Endodermal cell (in vitro differentiated cells): ENCODE results near the gene INPP4B. TPM values are rescaled to one million over a fixed set of nuclear protein-coding genes. Genes with fewer than 3 reads are reported as not detected.

Experiments
- DNase-seq: peaks from one replicate; pipeline ENCODE4 v3.0.0-alpha.2; 2017
- H3K27ac ChIP-seq: 2 replicates; pipeline ENCODE4 v1.5.1; 2013; ENCODE audit warnings: mild to moderate bottlenecking, low read depth, low read length, moderate library complexity
- H3K27me3 ChIP-seq: 2 replicates; pipeline ENCODE4 v1.6.1; 2013; ENCODE audit warnings: mild to moderate bottlenecking, low read length, moderate library complexity; ENCODE audit not compliant: insufficient read depth, control insufficient read depth, poor library complexity, severe bottlenecking
- H3K36me3 ChIP-seq: 2 replicates; pipeline ENCODE4 v1.7.0; 2013; ENCODE audit warnings: mild to moderate bottlenecking, low read length, moderate library complexity; ENCODE audit not compliant: control insufficient read depth, insufficient read depth
- H3K4me1 ChIP-seq: one replicate; pipeline ENCODE4 v1.7.0; 2013; ENCODE audit warnings: low read length; ENCODE audit not compliant: control insufficient read depth, insufficient read depth
- H3K4me3 ChIP-seq: 2 replicates; pipeline ENCODE4 v1.5.1; 2013; ENCODE audit warnings: mild to moderate bottlenecking, low read length, moderate library complexity
- H3K9ac ChIP-seq: 2 replicates; pipeline ENCODE4 v1.6.1; 2013; ENCODE audit warnings: mild to moderate bottlenecking, low read length, moderate library complexity; ENCODE audit not compliant: poor library complexity, severe bottlenecking; ENCODE audit errors: extremely low read depth
- H3K9me3 ChIP-seq: 2 replicates; pipeline ENCODE4 v1.6.1; 2013; ENCODE audit warnings: mild to moderate bottlenecking, low read length, moderate library complexity; ENCODE audit not compliant: control insufficient read depth
- H3K27ac Mint-ChIP-seq: 2 replicates; pipeline ENCODE4 v1.8.0; 2020; ENCODE audit warnings: mixed read lengths
- H3K27me3 Mint-ChIP-seq: 2 replicates; pipeline ENCODE4 v1.8.0; 2021; ENCODE audit warnings: mild to moderate bottlenecking, mixed read lengths; ENCODE audit not compliant: insufficient read depth
- H3K36me3 Mint-ChIP-seq: 2 replicates; pipeline ENCODE4 v1.8.0; 2020; ENCODE audit warnings: low read depth, mixed read lengths
- H3K4me1 Mint-ChIP-seq: 2 replicates; pipeline ENCODE4 v1.8.0; 2020; ENCODE audit warnings: mixed read lengths
- H3K4me3 Mint-ChIP-seq: 2 replicates; pipeline ENCODE4 v1.8.0; 2020; ENCODE audit warnings: mild to moderate bottlenecking, moderate library complexity, mixed read lengths
- H3K9me3 Mint-ChIP-seq: 2 replicates; pipeline ENCODE4 v1.8.0; 2020; ENCODE audit warnings: mild to moderate bottlenecking, mixed read lengths
- whole genome bisulfite sequencing, 2 experiments: methylation state at CpG; one replicate each; pipeline versions ENCODE4 v1.1.5 to v1.1.7; 2013; ENCODE audit warnings: missing lambda C conversion rate in 2 of 2, mixed read lengths in 1 of 2; ENCODE audit not compliant: insufficient coverage in 1 of 2, insufficient read length in 1 of 2; 5-methylcytosine and 5-hydroxymethylcytosine counted together
- total RNA-seq, 2 donors: library from RNA; stranded (reverse); fragmentation: NEBNext Ultra II Directional in 1 of 2; extraction: Animal tissue kit (Norgen Biotek cat#: 25700) in 1 of 2; gene quantifications; 2 replicates in 1 of 2; 3 replicates in 1 of 2; pipeline ENCODE4 v1.2.1, GENCODE V29; 2021
- TF ChIP-seq, protein P1 (sequence below): fragments of 200-600 bp; sonication (generic); conservative IDR thresholded peaks from 2 replicates; pipeline ENCODE4 v1.5.0; 2021; ENCODE audit warnings: antibody characterized with exemption, mild to moderate bottlenecking

INPP4B gene
- total RNA-seq, 2 donors from 2014 or later: 0.64 to 0.66 TPM

GRCh38 chr4:142065086-142065647 lies 780.9 kb downstream of the INPP4B start:
- H3K9ac ChIP-seq: no peak overlapping the region
- WGBS, 2 experiments: 98 to 100% methylated on average over 1 to 2 of the region's 2 CpGs

GRCh38 chr4:142064181-142064580 lies 781.9 kb downstream of the INPP4B start:
- Histone ChIP-seq H3K36me3 (no peaks in the 10 kb centered on the region), H3K4me1 (no peaks in the 10 kb centered on the region), H3K27ac (no peak overlapping the region), H3K4me3 (no peak overlapping the region), H3K9ac (no peak overlapping the region), H3K27me3 (no peaks in the 10 kb centered on the region), H3K9me3 (peaks cover 14% of the 10 kb centered on the region)
- Mint-ChIP-seq H3K27ac (no peak overlapping the region), H3K4me3 (no peak overlapping the region), H3K4me1 (no peaks in the 10 kb centered on the region), H3K9me3 (peaks cover 37% of the 10 kb centered on the region), H3K36me3 (no peaks in the 10 kb centered on the region), H3K27me3 (peaks cover 3% of the 10 kb centered on the region)
- 83% methylated on average over 1 of the region's 1 CpG; no CpG with 5 or more reads in 1 of the 2 experiments for WGBS, 2 experiments
- TF ChIP-seq, protein P1, sequence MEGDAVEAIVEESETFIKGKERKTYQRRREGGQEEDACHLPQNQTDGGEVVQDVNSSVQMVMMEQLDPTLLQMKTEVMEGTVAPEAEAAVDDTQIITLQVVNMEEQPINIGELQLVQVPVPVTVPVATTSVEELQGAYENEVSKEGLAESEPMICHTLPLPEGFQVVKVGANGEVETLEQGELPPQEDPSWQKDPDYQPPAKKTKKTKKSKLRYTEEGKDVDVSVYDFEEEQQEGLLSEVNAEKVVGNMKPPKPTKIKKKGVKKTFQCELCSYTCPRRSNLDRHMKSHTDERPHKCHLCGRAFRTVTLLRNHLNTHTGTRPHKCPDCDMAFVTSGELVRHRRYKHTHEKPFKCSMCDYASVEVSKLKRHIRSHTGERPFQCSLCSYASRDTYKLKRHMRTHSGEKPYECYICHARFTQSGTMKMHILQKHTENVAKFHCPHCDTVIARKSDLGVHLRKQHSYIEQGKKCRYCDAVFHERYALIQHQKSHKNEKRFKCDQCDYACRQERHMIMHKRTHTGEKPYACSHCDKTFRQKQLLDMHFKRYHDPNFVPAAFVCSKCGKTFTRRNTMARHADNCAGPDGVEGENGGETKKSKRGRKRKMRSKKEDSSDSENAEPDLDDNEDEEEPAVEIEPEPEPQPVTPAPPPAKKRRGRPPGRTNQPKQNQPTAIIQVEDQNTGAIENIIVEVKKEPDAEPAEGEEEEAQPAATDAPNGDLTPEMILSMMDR: no peak
- DNase-seq: no peak

More at GRCh38 chr4:142065086-142065647, 780.9 kb downstream of the INPP4B start:
- H3K27ac Mint-ChIP-seq: no peak overlapping the region
- no peaks in the 10 kb centered on the region for H3K27me3 ChIP-seq
- no peak overlapping the region for H3K27ac ChIP-seq
- H3K27me3 Mint-ChIP-seq: peaks cover 3% of the 10 kb centered on the region
- H3K4me1 Mint-ChIP-seq: no peaks in the 10 kb centered on the region
- no peaks in the 10 kb centered on the region for H3K36me3 ChIP-seq
- no peaks in the 10 kb centered on the region for H3K4me1 ChIP-seq
- no peaks in the 10 kb centered on the region for H3K36me3 Mint-ChIP-seq
- peaks cover 14% of the 10 kb centered on the region for H3K9me3 ChIP-seq
- no peak for DNase-seq
- no peak overlapping the region for H3K4me3 Mint-ChIP-seq
- TF ChIP-seq, protein P1: no peak
- H3K9me3 Mint-ChIP-seq: peaks cover 45% of the 10 kb centered on the region
- H3K4me3 ChIP-seq: no peak overlapping the region

DNA sequence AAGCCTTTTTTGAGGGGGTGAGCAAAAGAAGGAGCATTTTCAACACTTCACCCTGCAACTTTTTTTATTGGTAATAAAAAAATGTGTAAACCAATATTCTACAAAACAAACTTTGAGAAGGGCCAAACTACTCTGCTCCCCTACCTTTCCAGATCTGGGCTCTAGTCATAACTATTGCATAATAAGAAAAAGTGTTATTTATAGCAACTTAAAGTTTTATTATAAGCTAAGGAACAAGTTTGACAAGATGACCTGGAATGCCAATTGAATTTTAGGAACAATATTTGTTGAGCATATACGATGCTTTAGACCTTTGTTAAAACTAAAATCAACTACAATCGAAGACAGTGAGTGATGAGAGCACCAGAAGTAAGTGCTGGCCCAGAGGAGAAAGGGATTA lies 800.1 kb downstream of the INPP4B start:
- Mint-ChIP-seq H3K4me3 (no peak overlapping the region), H3K27me3 (no peaks in the 10 kb centered on the region)
- WGBS, 2 experiments: 76 to 90% methylated on average over 2 of the region's 2 CpGs

More for the DNA sequence above, 800.1 kb downstream of the INPP4B start:
- Mint-ChIP-seq H3K4me1 (no peaks in the 10 kb centered on the region), H3K36me3 (no peaks in the 10 kb centered on the region), H3K9me3 (no peaks in the 10 kb centered on the region), H3K27ac (no peak overlapping the region)
- Histone ChIP-seq H3K27ac (no peak overlapping the region), H3K9me3 (no peaks in the 10 kb centered on the region), H3K4me3 (no peak overlapping the region), H3K9ac (no peak overlapping the region), H3K36me3 (no peaks in the 10 kb centered on the region), H3K27me3 (no peaks in the 10 kb centered on the region), H3K4me1 (no peaks in the 10 kb centered on the region)
- TF ChIP-seq, protein P1: no peak
- no peak for DNase-seq
